DMS53 treated with DMSO at 0.1 percent for 48 hours (cell line): ENCODE measurements around the gene TFIP11.
A peak's percentile ranks its signal among the peaks of the same experiment; 100 is the strongest.

Experiments used
- DNase-seq: peaks from one replicate; lab custom pipeline; 2025; ENCODE audit not compliant: unreplicated experiment; lab: John Stamatoyannopoulos, UW

The TFIP11 gene

GRCh38 chr22:26479792-26480610 is 32.3 kb downstream of the TFIP11 start:
- DNase-seq: no peak

DNA sequence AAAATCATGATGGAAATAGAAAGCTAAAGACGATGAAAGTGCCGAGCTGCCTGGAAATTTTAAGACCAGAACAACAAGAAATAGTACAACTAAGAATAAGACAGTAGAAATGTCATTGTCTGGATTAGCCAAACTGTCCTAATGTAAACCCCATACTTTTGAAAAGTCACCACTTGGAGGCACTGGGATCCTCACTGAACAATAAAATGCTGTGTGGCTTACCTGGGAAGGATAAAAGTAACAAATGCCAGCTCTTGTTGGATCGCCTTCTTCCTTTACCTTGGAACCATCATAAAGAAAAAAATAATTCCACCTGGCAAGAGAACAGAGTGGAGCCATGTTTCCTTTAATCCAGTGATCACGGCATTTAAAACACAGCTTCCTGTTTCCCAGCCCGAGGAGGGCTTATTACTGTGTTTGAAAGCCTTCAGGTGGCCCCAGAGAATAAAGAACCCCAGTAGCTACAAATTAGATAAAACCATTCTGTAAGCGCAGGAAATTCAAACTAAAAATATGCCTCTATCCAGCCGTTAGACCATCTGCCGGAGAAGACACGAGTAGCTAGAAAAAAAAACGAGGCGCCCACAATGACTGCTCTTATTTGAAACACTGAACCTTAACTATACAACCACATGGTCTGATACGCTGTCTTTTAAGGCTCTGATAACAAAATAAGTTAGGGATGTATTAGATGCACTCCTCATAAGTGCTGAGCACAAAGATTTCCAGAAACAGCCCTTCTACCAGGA is 33.1 kb downstream of the TFIP11 start:
- DNase-seq: no peak

DNA sequence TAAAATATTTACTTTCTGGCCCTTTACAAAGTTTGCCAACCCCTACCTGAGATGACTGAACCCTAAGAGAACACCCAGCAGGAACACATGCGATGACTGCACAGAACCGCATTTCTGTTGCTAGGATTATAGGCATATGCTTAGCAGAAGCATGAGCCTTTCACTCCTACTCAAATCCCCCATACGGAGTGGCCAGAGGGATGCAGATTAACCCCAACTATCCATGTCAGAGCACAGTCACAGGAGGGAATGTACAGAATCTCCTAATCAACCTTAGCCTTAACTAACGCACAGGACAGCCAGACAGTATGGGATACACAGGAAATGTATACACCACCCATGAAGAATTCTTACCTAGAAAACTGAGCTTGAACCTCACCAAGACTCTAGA is 34.9 kb downstream of the TFIP11 start:
- DNase-seq: no peak

DNA sequence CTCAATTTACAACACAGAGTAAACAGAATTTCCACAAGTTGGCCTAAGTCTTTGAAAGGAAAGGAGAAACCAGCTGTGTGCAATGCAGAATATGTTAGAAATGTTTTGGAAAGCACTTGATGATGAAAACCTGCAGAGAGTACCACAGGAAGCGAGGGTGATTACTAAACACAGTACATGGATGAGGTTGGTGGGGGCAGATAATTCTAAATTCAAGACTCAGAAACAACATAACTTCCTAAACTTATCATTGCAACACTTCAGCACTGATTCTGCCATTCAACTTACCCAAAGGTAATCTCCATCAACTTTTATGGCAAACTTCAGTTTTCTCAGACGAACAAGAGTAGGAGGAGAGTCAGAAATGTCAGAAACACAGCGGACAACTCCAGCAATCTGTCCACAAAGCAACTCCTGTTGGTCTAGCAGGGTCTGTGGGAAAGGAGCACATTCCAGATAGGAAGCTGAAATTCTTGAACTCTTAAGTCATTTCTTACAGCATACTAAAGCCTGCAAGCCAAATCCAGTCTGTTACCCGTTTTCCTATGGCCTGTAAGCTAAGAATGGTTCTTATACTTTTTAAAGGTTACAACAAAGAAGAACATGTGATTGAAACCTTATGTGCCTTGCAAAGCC is 35.5 kb downstream of the TFIP11 start:
- DNase-seq: no peak

DNA sequence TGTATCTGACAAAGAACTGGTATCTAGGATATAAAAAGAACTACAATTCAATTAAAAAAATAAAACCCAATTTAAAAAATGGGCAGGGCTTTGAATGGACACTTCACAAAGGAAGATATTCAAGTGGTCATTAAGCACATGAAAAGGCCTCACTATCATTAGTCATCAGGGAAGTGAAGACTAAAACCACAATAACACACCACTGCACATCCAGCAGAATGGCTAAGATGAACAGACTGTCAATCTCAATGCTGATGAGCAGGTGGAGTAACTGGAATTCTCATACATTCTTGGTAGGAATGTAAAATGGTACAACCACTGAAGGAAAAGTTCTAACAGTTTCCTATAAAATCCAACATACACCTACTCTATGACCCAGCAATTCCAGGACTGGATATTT is 37.6 kb downstream of the TFIP11 start:
- DNase-seq: peak; percentile 8

- DNase-seq: peak; percentile 53
These were observed 40.8 kb downstream of the TFIP11 start for GRCh38 chr22:26471522-26471921.

DNA sequence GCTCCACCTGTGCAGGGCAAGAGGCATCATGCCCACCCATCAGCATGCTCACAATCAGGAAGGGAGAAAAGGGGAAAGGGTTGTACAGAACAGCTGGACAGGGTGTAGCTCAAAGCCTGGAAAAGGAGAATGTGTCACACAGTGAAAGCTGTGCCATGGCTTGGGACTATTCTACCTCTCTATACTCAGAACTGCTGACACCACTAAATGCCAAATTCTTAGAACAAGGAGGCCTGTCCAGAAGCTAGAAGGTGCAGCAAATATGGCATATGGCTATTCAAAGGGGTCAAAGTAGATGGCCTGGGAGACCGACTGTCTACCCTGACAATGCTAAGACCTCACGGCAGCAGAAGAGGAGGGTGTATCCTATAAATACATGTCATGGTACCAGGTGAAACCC is 41.5 kb downstream of the TFIP11 start:
- no peak for DNase-seq

GRCh38 chr22:26466196-26466595 is 46.1 kb downstream of the TFIP11 start:
- no peak for DNase-seq

DNA sequence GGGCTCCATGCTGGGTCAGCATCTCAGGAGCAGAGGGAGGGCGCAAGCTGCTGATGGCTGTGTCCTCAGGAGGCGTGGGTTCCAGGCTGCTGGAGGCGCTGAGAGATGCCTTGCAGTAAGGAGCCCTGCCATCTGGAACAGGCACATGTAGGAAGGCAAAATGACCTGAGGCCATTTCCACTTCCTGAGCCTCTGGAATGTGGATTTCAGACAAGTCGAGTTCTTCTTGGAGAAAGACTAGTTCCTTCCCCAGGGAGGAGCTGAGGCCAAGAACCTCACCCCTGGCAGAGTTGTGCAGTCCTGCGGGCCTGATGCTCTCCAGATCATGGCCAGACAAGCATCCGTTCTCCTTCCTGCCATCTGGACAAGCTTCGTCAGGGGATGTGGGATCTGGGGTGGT is 48.0 kb downstream of the TFIP11 start:
- DNase-seq: no peak

DNA sequence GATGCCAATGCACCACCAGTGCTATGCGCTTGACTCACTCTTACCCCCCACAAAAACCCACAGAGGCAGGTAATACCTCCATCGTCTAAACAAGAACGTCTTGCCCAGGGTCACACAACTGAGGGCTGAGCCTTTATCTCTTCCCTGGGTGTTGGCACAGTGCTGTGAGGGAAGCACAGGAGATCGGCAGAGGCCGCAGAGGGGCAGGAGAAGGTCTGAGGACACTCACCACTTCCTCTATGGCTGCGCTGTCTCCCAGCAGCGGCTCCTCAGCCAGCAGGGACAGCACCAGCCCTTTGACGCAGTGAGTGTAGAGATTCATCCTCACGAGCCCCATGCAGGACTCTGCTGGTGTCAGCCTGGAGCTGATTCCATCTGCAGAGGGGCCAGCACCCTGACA is 48.6 kb downstream of the TFIP11 start:
- no peak for DNase-seq

DNA sequence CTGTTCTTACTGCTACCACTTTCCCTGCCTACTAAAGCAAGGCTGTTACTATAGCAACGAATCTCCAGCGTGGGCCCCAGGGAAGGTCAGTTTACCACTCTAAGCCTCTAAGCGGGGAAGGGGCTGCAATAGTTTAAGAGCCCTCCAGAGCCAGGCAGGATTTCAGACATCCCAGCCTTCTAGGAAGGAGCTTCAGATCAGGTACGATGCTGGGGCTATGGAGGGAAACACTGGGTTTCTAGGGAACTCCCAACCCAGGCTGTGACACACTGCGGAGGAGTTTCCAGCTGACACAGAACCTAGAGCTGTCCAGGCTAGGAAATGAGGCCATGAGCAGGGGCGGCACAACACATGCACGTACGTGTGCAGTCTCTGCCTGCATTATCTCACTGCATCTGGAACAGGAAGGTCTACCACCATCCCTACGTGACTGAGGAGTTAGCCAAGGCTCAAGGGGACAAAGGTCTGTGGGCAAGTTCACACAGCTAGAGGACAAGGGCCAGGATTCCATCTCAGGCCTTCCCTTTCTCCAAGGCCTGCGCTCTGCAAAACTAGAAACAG is 49.1 kb downstream of the TFIP11 start:
- no peak for DNase-seq

- DNase-seq: no peak
These were observed 49.6 kb downstream of the TFIP11 start for GRCh38 chr22:26462641-26463040.

- no peak for DNase-seq
These were observed 50.2 kb downstream of the TFIP11 start for GRCh38 chr22:26462051-26462450.

GRCh38 chr22:26461188-26461810 is 51.0 kb downstream of the TFIP11 start:
- DNase-seq: no peak

- no peak for DNase-seq
These were observed 52.1 kb downstream of the TFIP11 start for GRCh38 chr22:26460202-26460601.

- no peak for DNase-seq
These were observed 54.5 kb downstream of the TFIP11 start for GRCh38 chr22:26457661-26458272.

DNA sequence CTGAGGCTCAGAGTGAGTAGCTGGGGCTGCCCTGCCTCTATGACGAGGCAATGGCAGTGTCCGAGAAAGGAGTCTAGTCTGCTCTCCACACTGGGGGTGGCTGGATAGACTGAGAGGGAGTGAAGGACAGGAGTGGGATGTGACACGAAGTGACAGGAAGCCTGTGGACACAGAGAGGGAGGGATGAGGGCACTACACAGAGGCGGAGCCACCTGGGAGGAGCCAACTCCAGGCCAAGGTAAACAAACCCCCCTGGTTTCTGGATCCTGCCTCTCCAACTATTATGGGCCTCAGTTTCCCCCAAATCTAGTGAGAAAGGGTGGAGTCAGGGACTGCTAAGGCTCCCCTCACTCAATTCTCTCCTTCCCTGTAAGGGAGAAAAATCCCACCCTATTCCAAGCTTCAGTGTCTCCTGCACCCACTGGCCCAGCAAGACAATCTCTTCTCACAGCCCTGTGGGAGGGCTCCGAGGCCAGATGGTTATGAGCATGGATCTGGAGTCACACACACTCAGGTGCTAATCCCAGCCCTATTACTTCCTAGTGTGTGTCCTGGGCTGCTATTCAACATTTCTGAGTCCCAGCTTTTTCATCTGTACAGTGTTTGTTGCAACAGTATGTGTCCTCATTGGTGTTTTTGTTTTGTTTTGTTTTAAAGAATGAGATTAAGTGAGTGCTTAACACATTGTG is 58.3 kb downstream of the TFIP11 start:
- no peak for DNase-seq

GRCh38 chr22:26453216-26453615 is 59.1 kb downstream of the TFIP11 start:
- DNase-seq: no peak

- no peak for DNase-seq
These were observed 59.8 kb downstream of the TFIP11 start for GRCh38 chr22:26452236-26453016.
